ENCODE results near the gene SQSTM1.

SQSTM1 gene

GRCh38 chr5:179805529-179806249, 15.0 kb upstream of the SQSTM1 start:
- no peak for DNase-seq (ENCODE audit: low read depth in 2 of 3, low spot score in 1 of 3)

- DNase-seq (ENCODE audit: low read depth in 2 of 3, low spot score in 1 of 3) = peak in 1 of 3 donors; percentile 64
Observed at GRCh38 chr5:179806250-179807048, 14.3 kb upstream of the SQSTM1 start, which contains the start of gene MGAT4B. Gene MGAT4B, minus strand, starts transcription at chr5:179806866. Its CDS starts 283 bp downstream, at chr5:179806583.

GRCh38 chr5:179812135-179812825, 8.4 kb upstream of the SQSTM1 start:
- no peak for DNase-seq (ENCODE audit: low read depth in 2 of 3, low spot score in 1 of 3)

GRCh38 chr5:179812997-179813607, 7.6 kb upstream of the SQSTM1 start:
- no peak for DNase-seq (ENCODE audit: low read depth in 2 of 3, low spot score in 1 of 3)

GRCh38 chr5:179814090-179814489, 6.6 kb upstream of the SQSTM1 start:
- DNase-seq (ENCODE audit: low read depth in 2 of 3, low spot score in 1 of 3) = no peak

GRCh38 chr5:179815491-179816249, 5.0 kb upstream of the SQSTM1 start:
- DNase-seq (ENCODE audit: low read depth in 2 of 3, low spot score in 1 of 3) = no peak

GRCh38 chr5:179816401-179816795, 4.3 kb upstream of the SQSTM1 start:
- DNase-seq (ENCODE audit: low read depth in 2 of 3, low spot score in 1 of 3) = no peak

GRCh38 chr5:179816796-179817469, 3.8 kb upstream of the SQSTM1 start:
- no peak for DNase-seq (ENCODE audit: low read depth in 2 of 3, low spot score in 1 of 3)

- DNase-seq (ENCODE audit: low read depth in 2 of 3, low spot score in 1 of 3) = no peak
Observed at GRCh38 chr5:179817470-179817840, 3.2 kb upstream of the SQSTM1 start.

GRCh38 chr5:179817890-179818745, 2.6 kb upstream of the SQSTM1 start:
- DNase-seq (ENCODE audit: low read depth in 2 of 3, low spot score in 1 of 3) = no peak

- DNase-seq (ENCODE audit: low read depth in 2 of 3, low spot score in 1 of 3) = peak; percentile 64 to 76 (median 69)
Observed at GRCh38 chr5:179818746-179819295, 1.9 kb upstream of the SQSTM1 start.

GRCh38 chr5:179819296-179820126, 1.2 kb upstream of the SQSTM1 start:
- DNase-seq (ENCODE audit: low read depth in 2 of 3, low spot score in 1 of 3) = no peak

- DNase-seq (ENCODE audit: low read depth in 2 of 3, low spot score in 1 of 3) = no peak
Observed at GRCh38 chr5:179820127-179820482, 600 bp upstream of the SQSTM1 start.

- DNase-seq (ENCODE audit: low read depth in 2 of 3, low spot score in 1 of 3) = peak; percentile 68 to 79 (median 73)
Observed at GRCh38 chr5:179821298-179822058, 773 bp downstream of the SQSTM1 start.

- no peak for DNase-seq (ENCODE audit: low read depth in 2 of 3, low spot score in 1 of 3)
Observed at GRCh38 chr5:179822059-179822432, 1.3 kb downstream of the SQSTM1 start.

GRCh38 chr5:179822444-179822990, 1.8 kb downstream of the SQSTM1 start:
- no peak for DNase-seq (ENCODE audit: low read depth in 2 of 3, low spot score in 1 of 3)
